C4-2B (cell line): Measurements from ENCODE around the gene PDLIM7.

Source experiments
- H3K27ac ChIP-seq: fragments of 450-650 bp; 2 replicates; pipeline ENCODE4 v1.5.1; 2017
- CTCF ChIP-seq: fragments of 450-650 bp; conservative IDR thresholded peaks from 2 replicates; pipeline ENCODE4 v1.5.1; 2017; ENCODE audit warnings: mild to moderate bottlenecking
- ZFX ChIP-seq: fragments of 450-650 bp; IDR thresholded peaks from 2 replicates; pipeline ENCODE4 v1.6.1; 2017

The PDLIM7 gene

GRCh38 chr5:177504086-177505056 is 7.0 kb upstream of the PDLIM7 start:
- TF ChIP-seq CTCF (no peak), ZFX (no peak)
- H3K27ac ChIP-seq = no peak overlapping the region

DNA sequence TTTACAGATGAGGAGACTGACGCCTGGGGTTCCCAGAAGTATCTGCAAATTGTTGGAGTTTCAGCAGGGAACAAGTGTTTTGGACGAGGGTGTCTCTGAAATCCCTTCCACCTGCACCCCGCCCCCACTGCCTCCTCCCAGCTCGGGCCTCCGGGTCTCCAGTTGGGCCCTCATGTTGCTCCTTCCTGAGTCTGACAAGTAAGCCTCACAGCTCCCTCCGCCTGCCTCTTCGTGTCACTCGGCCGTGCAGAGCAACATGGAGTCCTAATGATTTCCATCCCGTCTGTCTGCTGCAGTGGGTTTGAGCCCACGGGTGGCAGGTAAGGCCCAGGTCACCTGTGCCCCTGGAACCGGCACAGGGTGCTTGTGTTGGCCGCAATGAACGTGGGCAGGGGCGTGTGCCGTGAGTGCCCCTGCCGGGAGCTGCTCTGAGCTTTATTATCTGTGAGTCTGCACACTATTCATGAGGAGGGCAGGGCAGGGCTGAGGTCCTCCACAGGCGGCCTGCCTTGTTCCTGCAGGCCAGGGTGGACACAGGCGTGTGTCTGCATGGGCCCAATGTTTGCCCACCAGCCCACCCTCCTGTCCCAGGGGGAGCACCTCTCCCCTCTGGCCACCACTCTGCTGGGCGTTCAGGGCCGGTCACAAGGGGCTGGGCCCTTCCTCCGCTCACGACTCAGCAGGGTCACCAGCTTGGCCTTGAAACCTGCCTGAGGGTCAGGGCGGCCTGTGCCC is 6.1 kb upstream of the PDLIM7 start:
- H3K27ac ChIP-seq = no peak overlapping the region
- TF ChIP-seq ZFX (peak; percentile 8; the same call in 1 of the 2 replicates), CTCF (no peak)

GRCh38 chr5:177502886-177503285 is 5.5 kb upstream of the PDLIM7 start:
- TF ChIP-seq ZFX (no peak), CTCF (no peak)
- no peak overlapping the region for H3K27ac ChIP-seq

GRCh38 chr5:177501874-177502678 is 4.7 kb upstream of the PDLIM7 start:
- TF ChIP-seq CTCF (no peak), ZFX (no peak)
- H3K27ac ChIP-seq = no peak overlapping the region

DNA sequence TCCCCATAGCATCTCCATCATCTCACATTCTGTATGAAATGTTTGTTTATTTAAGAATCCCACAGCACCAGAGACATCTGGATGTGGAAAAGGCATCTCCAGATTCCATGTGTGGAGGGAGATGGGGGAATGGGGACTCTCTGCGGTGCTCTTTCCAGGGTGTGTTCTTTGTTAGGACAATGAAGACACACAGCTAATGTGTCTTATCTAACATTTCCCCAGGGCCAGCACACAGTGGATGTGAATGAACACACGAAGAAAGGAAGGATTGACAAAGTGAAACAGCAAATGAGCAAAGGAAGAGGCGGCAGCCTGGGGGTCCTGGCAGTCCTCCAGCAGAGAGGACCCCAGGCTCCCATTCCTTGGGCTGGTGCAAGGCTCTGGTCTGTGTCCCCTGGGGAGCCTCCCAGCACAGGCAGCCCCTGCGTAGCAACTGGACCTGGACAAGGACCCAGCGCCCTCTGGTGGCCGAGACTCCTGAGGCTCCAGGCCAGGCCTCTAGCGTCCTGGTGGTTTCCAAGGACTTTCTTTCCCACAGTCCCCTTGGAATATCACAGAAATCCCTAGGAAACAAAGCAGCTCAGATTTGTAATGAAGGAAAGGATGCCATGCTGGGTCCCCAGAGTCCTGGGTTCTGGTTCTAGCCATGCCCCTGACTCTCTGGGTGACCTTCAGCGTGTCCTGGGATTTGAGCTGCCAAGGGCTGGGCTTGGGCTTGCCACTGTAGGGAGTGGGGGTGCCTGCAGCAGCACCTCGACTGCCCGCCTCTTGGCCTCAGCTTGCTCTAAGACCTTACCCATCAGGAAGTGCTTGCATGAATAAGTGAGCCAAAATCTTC is 3.5 kb upstream of the PDLIM7 start:
- TF ChIP-seq CTCF = peak; percentile 99
- no peak for TF ChIP-seq ZFX
- no peak overlapping the region for H3K27ac ChIP-seq

GRCh38 chr5:177499842-177500241 is 2.4 kb upstream of the PDLIM7 start:
- no peak overlapping the region for H3K27ac ChIP-seq
- TF ChIP-seq CTCF (no peak), ZFX (no peak)
